GM10266 (cell line): Measurements from ENCODE around the gene RAPH1.
"Not testable (repeated sequence)": the region's sequence is repeated elsewhere in the genome, so short reads cannot be mapped to it uniquely, and the experiment has no call there.

Source experiments
- DNase-seq: peaks from one replicate; pipeline ENCODE4 v3.0.0; 2012; ENCODE audit errors: extremely low spot score
- TF ChIP-seq, protein P1 (sequence below): IDR thresholded peaks from 2 replicates; pipeline ENCODE4 v1.5.1; 2012; ENCODE audit warnings: mild to moderate bottlenecking, low read depth; ENCODE audit not compliant: control insufficient read depth, insufficient read depth; ENCODE audit errors: missing control alignments

RAPH1 gene

DNA sequence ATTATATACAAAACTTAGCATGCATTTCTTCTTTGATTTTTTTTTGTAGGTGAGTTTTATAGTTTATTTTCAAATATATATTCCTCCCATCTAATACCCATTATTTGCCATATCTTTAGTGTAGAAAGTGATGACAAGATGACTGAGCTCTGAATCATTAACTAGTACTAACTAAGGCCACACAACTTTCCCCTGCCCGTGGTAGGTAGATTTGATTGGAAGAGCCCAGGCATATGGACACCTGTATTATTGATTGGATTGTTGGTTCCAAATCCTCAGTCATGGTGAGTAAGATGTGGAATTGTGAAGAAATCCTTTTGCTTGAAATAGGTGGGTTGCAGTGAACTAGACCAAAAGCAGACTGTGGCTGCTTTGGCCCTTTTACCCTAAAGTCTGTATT lies 152.1 kb downstream of the RAPH1 start:
- TF ChIP-seq, protein P1, sequence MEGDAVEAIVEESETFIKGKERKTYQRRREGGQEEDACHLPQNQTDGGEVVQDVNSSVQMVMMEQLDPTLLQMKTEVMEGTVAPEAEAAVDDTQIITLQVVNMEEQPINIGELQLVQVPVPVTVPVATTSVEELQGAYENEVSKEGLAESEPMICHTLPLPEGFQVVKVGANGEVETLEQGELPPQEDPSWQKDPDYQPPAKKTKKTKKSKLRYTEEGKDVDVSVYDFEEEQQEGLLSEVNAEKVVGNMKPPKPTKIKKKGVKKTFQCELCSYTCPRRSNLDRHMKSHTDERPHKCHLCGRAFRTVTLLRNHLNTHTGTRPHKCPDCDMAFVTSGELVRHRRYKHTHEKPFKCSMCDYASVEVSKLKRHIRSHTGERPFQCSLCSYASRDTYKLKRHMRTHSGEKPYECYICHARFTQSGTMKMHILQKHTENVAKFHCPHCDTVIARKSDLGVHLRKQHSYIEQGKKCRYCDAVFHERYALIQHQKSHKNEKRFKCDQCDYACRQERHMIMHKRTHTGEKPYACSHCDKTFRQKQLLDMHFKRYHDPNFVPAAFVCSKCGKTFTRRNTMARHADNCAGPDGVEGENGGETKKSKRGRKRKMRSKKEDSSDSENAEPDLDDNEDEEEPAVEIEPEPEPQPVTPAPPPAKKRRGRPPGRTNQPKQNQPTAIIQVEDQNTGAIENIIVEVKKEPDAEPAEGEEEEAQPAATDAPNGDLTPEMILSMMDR = no peak
- no peak for DNase-seq

DNA sequence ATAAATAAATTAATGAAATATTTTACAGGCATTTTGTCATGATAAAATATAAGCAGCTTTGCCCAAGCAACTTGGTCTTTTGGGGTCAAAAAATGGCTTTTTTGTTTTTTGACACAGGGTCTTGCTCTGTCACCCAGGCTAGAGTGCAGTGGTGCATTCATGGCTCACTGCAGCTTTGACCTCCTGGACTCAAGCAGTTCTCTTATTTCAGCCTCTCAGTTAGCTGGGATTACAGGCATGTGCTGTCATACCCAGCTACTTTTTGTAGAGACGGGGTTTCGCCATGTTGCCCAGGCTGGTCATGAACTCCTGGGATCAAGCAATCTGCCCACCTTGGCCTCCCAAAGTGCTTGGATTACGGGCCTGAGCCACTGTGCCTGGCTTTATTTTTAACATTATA lies 155.9 kb downstream of the RAPH1 start:
- no peak for DNase-seq
- TF ChIP-seq, protein P1 = no peak

DNA sequence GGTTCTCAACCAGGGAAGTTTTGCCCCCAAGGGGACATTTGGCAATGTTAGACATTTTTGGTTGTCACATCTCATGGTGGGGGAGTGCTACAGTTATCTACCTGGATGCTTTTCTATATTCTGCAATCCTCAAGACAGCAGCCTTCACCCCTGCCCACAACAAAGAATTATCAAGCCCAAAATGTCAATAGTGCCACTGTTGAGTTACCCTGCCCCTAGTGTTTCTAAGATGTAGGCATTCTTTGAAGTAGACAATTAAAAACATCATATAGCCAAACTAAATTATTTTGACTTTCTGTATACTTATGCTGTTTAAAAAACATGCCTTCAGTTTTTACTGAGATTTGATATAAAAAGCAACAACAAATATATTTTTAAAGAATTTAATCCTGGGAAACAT lies 158.9 kb downstream of the RAPH1 start:
- TF ChIP-seq, protein P1 = no peak

DNA sequence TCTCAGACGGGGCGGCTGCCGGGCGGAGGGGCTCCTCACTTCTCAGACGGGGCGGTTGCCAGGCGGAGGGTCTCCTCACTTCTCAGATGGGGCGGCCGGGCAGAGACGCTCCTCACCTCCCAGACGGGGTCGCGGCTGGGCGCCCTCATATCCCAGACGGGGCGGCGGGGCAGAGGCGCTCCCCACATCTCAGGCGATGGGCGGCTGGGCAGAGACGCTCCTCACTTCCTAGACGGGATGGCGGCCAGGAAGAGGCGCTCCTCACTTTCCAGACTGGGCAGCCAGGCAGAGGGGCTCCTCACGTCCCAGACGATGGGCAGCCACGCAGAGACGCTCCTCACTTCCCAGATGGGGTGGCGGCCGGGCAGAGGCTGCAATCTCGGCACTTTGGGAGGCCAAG lies 162.4 kb downstream of the RAPH1 start:
- DNase-seq = not testable (repeated sequence)

More for the DNA sequence above, 158.9 kb downstream of the RAPH1 start:
- no peak for DNase-seq

DNA sequence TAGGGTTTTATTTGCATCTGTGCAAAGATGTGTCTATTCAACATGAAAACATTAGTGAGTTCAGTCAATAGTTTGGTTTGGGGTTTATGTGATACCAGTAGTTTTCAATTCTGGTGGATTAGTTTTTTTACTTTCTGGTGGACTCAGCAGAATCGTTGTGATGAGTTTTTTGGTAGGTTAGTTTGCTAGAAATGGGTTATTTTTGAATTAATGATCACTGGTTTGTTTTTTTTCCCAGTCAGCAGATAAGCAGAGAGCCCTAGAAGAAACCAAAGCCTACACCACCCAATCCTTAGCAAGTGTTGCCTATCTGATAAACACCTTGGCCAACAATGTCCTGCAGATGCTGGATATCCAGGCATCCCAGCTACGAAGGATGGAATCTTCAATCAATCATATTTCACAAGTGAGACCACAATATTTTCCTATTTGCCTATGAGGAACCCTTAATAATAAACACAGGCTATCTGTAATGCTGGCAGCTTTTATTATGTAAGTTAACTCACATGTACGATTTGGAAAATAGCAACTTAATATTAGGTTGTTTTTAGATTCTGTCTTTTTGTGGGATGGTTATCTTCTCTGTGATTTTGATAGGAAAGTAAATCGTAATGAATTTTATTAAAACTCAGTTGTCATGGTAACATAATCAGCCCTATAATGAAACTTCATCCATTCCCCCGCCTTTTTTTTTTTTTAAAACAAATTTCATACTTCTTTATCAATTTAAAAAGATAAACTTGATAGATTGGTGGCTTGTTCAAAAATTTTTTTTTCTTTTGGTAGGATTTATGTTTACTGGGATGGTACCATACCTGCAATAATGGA lies 168.2 kb downstream of the RAPH1 start:
- no peak for DNase-seq
- TF ChIP-seq, protein P1 = no peak

DNA sequence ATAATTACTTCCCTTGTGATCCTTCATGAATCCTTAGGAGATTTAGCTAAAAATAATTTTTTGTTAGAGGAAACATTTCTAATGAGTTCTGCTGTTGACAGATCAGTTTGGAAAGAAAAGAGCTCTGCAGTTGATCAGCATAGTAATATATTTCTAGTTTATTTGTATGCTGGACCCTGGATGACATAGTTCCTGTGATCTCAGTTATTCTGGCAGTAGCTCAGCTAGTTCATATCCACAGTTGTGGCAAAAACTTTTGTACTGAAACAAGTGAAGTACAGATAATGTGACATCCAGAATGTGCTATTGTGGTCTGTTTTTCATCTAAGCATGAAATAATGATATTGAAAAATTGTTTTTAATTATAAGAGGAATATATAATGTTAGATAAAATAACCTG lies 173.2 kb downstream of the RAPH1 start:
- DNase-seq = no peak
- TF ChIP-seq, protein P1 = no peak

DNA sequence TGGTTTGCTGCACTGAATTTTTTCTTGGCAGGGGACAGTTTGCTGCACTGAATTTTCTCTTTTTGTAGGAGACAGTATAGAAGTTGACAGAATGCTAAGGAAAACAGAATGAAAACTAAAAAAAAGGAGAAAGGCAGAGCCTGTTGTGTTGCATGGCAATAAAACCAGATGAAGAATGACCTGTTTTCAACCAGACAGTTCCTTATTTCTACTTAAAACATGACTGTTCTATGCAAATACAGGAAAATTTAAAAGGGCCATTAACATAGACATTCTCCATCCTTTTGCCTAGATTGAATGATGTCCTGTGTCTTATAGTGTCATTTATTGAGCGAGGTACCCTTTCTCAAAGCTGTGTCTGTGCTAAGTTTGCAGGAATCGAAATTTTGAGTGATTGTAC lies 173.6 kb downstream of the RAPH1 start:
- no peak for DNase-seq
- TF ChIP-seq, protein P1 = no peak
